ENCODE data around the gene TMEM132C. TPM values are rescaled to one million over a fixed set of nuclear protein-coding genes. Genes with fewer than 3 reads are reported as not detected.
A peak's percentile ranks its signal among the peaks of the same experiment; 100 is the strongest.

TMEM132C gene
- total RNA-seq, 3 donors from 2014 or later (not counting 1 experiment from before 2014, with no cell fraction given) = 0.08 to 0.41 TPM; not detected in 1

DNA sequence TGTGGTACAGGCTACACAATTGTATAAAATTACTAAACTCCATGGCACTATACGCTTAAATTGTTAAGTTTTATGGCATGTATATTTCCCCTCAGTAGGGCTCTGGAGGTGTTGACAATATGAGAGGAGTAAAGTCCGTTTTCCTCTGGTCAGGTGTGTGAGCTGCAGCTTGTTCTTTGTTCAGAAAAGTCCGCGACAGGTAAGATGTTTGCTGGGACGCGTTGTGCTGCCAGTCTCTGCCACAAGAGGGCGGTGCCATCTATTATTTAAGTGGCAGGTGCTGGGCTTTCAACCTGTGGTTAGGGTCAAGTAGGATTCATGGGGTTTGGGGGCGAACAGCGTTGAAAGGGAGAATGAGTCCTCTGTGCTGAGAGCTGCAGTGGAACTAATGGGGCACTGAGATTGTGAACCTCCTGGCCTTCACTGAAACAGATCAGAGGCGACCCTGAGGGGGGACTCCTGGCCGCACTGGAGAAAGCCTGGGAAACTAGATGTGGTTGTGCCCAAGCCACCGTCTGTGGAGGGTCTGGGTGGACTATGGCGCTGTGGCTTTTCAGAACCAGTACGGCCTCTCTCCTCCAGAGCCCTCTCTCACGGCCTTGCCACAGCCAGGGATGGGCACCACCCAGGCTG lies 377.8 kb downstream of the TMEM132C start:
- peaks cover 34 to 43% of the 10 kb centered on the region in 2 donors for H3K4me1 Mint-ChIP-seq
- DNase-seq (peak; percentile 47), ATAC-seq (peak; percentile 35 to 79 (median 54))
- H3K27me3 ChIP-seq (ENCODE audit: control insufficient read depth, insufficient read depth, low read length) = no peaks in the 10 kb centered on the region
- H3K36me3 Mint-ChIP-seq = peaks cover 7% of the 10 kb centered on the region
- H3K4me3 Mint-ChIP-seq = no peak overlapping the region
- peaks cover 9 to 14% of the 10 kb centered on the region in 2 donors for H3K9me3 Mint-ChIP-seq
- H3K27me3 Mint-ChIP-seq (ENCODE audit: low read depth in 2 of 2) = no peaks in the 10 kb centered on the region
- no peaks in the 10 kb centered on the region for H3K36me3 ChIP-seq (ENCODE audit: control insufficient read depth, insufficient read depth, low read length)
- TF ChIP-seq, protein P1, sequence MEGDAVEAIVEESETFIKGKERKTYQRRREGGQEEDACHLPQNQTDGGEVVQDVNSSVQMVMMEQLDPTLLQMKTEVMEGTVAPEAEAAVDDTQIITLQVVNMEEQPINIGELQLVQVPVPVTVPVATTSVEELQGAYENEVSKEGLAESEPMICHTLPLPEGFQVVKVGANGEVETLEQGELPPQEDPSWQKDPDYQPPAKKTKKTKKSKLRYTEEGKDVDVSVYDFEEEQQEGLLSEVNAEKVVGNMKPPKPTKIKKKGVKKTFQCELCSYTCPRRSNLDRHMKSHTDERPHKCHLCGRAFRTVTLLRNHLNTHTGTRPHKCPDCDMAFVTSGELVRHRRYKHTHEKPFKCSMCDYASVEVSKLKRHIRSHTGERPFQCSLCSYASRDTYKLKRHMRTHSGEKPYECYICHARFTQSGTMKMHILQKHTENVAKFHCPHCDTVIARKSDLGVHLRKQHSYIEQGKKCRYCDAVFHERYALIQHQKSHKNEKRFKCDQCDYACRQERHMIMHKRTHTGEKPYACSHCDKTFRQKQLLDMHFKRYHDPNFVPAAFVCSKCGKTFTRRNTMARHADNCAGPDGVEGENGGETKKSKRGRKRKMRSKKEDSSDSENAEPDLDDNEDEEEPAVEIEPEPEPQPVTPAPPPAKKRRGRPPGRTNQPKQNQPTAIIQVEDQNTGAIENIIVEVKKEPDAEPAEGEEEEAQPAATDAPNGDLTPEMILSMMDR (IDR thresholded peaks at IDR 0.05) = peak; percentile 86
- intact Hi-C loops (cut with micrococcal nuclease) = loop anchor here (10.0 kb wide), 1 partner anchor 150 kb away; no protein-coding TSS in a partner anchor
- peaks cover 5% of the 10 kb centered on the region for H3K9me3 ChIP-seq (ENCODE audit: control insufficient read depth, insufficient read depth, low read length)
- 50% methylated on average over 15 of the region's 15 CpGs for WGBS (ENCODE audit: insufficient coverage)
- H3K4me3 ChIP-seq (ENCODE audit: low read length) = no peak overlapping the region
- peaks cover 6% of the 10 kb centered on the region for H3K4me1 ChIP-seq (ENCODE audit: control insufficient read depth, insufficient read depth, low read length)
- no peak overlapping the region for H3K27ac ChIP-seq (ENCODE audit: low read length)
- H3K27ac Mint-ChIP-seq = peak overlapping the region in 1 of 2 donors; percentile 75

DNA sequence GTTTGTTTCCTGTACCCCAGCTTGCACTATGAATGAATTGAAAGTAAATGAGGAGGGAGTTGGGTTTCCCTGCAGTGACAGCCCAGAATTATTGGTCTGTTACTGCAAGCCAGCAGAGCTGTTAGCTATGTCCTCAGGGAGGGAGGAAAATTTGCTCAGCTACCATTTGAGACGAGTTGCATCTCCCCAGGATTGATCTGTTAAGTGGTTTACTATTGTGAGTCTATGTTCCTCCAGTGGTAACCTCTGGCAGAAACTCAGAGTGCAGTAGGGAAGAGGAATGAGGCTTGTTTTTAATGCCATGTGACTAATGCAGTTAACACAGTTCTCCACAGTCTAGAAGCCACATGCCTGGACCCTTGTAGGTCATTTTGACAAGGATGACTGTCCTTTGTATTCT lies 382.9 kb downstream of the TMEM132C start:
- H3K9me3 ChIP-seq (ENCODE audit: control insufficient read depth, insufficient read depth, low read length) = peaks cover 5% of the 10 kb centered on the region
- intact Hi-C loops (cut with micrococcal nuclease) = loop anchor here (10.0 kb wide), 1 partner anchor 145 kb away; no protein-coding TSS in a partner anchor
- no peaks in the 10 kb centered on the region for H3K27me3 Mint-ChIP-seq (ENCODE audit: low read depth in 2 of 2)
- H3K27ac Mint-ChIP-seq = peak overlapping the region in 1 of 2 donors; percentile 69
- ATAC-seq (no peak), DNase-seq (no peak)
- H3K4me1 Mint-ChIP-seq = peaks cover 34 to 47% of the 10 kb centered on the region in 2 donors
- TF ChIP-seq, protein P1 (IDR thresholded peaks at IDR 0.05) = no peak
- H3K36me3 Mint-ChIP-seq = peaks cover 7% of the 10 kb centered on the region
- no peaks in the 10 kb centered on the region for H3K36me3 ChIP-seq (ENCODE audit: control insufficient read depth, insufficient read depth, low read length)
- peaks cover 9 to 14% of the 10 kb centered on the region in 2 donors for H3K9me3 Mint-ChIP-seq
- 32% methylated on average over 1 of the region's 1 CpG for WGBS (ENCODE audit: insufficient coverage)
- no peak overlapping the region for H3K4me3 Mint-ChIP-seq
- no peaks in the 10 kb centered on the region for H3K27me3 ChIP-seq (ENCODE audit: control insufficient read depth, insufficient read depth, low read length)
- H3K4me3 ChIP-seq (ENCODE audit: low read length) = no peak overlapping the region
- no peak overlapping the region for H3K27ac ChIP-seq (ENCODE audit: low read length)
- H3K4me1 ChIP-seq (ENCODE audit: control insufficient read depth, insufficient read depth, low read length) = peaks cover 2% of the 10 kb centered on the region

DNA sequence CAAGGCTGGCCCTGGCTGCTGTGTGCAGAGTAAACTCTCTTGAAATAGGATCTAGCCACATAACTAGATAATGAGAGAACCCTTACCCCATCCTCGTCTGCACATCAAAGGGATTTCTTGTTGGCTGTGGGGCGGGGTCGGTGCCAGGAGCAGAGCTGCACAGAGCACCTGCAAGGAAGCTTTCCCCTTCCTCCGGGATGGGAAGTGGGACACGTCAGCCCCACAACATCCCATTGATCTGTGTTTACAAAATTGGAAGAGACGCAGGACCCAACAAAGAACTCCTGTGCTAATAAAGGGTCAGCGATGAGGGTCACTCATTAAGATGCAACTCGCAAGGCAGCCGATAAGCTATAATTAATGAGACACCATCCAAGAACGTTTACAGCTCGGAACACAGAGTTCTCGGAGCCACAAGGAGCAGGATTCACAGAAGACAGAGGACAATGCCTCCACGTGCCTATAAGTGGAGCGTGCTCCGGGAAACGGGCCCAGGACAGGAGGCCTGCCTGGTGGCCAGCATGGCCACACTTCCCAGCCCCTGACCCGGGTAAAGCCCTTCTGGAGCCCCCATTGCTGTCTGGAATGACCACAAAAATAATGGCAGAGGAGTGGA lies 385.3 kb downstream of the TMEM132C start:
- intact Hi-C loops (cut with micrococcal nuclease) = no loop called here
- Histone ChIP-seq H3K4me3 (ENCODE audit: low read length) (no peak overlapping the region), H3K36me3 (ENCODE audit: control insufficient read depth, insufficient read depth, low read length) (no peaks in the 10 kb centered on the region), H3K9me3 (ENCODE audit: control insufficient read depth, insufficient read depth, low read length) (peaks cover 5% of the 10 kb centered on the region), H3K27ac (ENCODE audit: low read length) (no peak overlapping the region), H3K4me1 (ENCODE audit: control insufficient read depth, insufficient read depth, low read length) (no peaks in the 10 kb centered on the region), H3K27me3 (ENCODE audit: control insufficient read depth, insufficient read depth, low read length) (no peaks in the 10 kb centered on the region)
- TF ChIP-seq, protein P1 (IDR thresholded peaks at IDR 0.05) = no peak
- ATAC-seq = no peak
- Mint-ChIP-seq H3K36me3 (peaks cover 5% of the 10 kb centered on the region), H3K4me3 (no peak overlapping the region), H3K4me1 (peaks cover 24 to 30% of the 10 kb centered on the region in 2 donors), H3K9me3 (peaks cover 9% of the 10 kb centered on the region in 2 donors), H3K27ac (no peak overlapping the region), H3K27me3 (ENCODE audit: low read depth in 2 of 2) (no peaks in the 10 kb centered on the region)
- no peak for DNase-seq
- WGBS (ENCODE audit: insufficient coverage) = 87% methylated on average over 17 of the region's 17 CpGs

Data from natural killer cell (primary cell).